HCT116 (cell line): ENCODE data around the gene SUGP1.

ENCODE experiments used
- CEBPB ChIP-seq: IDR thresholded peaks from 2 replicates; pipeline ENCODE4 v1.6.1; 2012; ENCODE audit warnings: low read depth
- EZH2 ChIP-seq: fragments of 200-600 bp; sonication (generic); IDR thresholded peaks from 2 replicates; pipeline ENCODE4 v1.6.1; 2017; ENCODE audit warnings: antibody characterized with exemption, mixed run types
- POLR2AphosphoS5 ChIP-seq: IDR thresholded peaks from 2 replicates; pipeline ENCODE4 v1.6.1; 2011; ENCODE audit warnings: mild to moderate bottlenecking, low read depth, low read length, moderate library complexity
- SIN3A ChIP-seq: IDR thresholded peaks from 2 replicates; pipeline ENCODE4 v1.6.1; 2012; ENCODE audit warnings: low read depth
- SP1 ChIP-seq: IDR thresholded peaks from 2 replicates; pipeline ENCODE4 v1.6.1; 2012; ENCODE audit warnings: low read depth
- ZBTB33 ChIP-seq: IDR thresholded peaks from 2 replicates; pipeline ENCODE4 v1.6.1; 2011; ENCODE audit warnings: mild to moderate bottlenecking, low read length, moderate library complexity; ENCODE audit not compliant: insufficient replicate concordance; ENCODE audit errors: extremely low read depth
- ZFX ChIP-seq: fragments of 450-650 bp; IDR thresholded peaks from 2 replicates; pipeline ENCODE4 v1.6.1; 2017
- TF ChIP-seq, protein P1 (sequence below), 3 experiments: fragments of 200-600 bp in 1 of 3; sonication (generic) in 1 of 3; IDR thresholded peaks in 2 of 3; conservative IDR thresholded peaks in 1 of 3; 2 replicates each; pipeline ENCODE4 v1.5.1; 2012 to 2017; ENCODE audit warnings: low read depth in 2 of 3, low read length in 2 of 3, antibody characterized with exemption in 1 of 3, borderline replicate concordance in 1 of 3, control low read depth in 1 of 3, mild to moderate bottlenecking in 1 of 3, mixed read lengths in 1 of 3, mixed run types in 1 of 3, moderate library complexity in 1 of 3; ENCODE audit not compliant: insufficient read depth in 1 of 3
- TF ChIP-seq, protein P2 (sequence below): IDR thresholded peaks from 2 replicates; pipeline ENCODE4 v1.6.1; 2012; ENCODE audit warnings: low read depth

- no peak for TF ChIP-seq ZBTB33
- TF ChIP-seq, protein P1, sequence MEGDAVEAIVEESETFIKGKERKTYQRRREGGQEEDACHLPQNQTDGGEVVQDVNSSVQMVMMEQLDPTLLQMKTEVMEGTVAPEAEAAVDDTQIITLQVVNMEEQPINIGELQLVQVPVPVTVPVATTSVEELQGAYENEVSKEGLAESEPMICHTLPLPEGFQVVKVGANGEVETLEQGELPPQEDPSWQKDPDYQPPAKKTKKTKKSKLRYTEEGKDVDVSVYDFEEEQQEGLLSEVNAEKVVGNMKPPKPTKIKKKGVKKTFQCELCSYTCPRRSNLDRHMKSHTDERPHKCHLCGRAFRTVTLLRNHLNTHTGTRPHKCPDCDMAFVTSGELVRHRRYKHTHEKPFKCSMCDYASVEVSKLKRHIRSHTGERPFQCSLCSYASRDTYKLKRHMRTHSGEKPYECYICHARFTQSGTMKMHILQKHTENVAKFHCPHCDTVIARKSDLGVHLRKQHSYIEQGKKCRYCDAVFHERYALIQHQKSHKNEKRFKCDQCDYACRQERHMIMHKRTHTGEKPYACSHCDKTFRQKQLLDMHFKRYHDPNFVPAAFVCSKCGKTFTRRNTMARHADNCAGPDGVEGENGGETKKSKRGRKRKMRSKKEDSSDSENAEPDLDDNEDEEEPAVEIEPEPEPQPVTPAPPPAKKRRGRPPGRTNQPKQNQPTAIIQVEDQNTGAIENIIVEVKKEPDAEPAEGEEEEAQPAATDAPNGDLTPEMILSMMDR (IDR thresholded peaks at IDR 0.05 in 2 of 3, conservative IDR thresholded peaks at IDR 0.05 in 1 of 3; ENCODE audit: borderline replicate concordance in 1 of 3, insufficient read depth in 1 of 3, low read depth in 2 of 3, low read length in 2 of 3) = no peak
- TF ChIP-seq POLR2AphosphoS5 = no peak
- no peak for TF ChIP-seq ZFX
- TF ChIP-seq, protein P2, sequence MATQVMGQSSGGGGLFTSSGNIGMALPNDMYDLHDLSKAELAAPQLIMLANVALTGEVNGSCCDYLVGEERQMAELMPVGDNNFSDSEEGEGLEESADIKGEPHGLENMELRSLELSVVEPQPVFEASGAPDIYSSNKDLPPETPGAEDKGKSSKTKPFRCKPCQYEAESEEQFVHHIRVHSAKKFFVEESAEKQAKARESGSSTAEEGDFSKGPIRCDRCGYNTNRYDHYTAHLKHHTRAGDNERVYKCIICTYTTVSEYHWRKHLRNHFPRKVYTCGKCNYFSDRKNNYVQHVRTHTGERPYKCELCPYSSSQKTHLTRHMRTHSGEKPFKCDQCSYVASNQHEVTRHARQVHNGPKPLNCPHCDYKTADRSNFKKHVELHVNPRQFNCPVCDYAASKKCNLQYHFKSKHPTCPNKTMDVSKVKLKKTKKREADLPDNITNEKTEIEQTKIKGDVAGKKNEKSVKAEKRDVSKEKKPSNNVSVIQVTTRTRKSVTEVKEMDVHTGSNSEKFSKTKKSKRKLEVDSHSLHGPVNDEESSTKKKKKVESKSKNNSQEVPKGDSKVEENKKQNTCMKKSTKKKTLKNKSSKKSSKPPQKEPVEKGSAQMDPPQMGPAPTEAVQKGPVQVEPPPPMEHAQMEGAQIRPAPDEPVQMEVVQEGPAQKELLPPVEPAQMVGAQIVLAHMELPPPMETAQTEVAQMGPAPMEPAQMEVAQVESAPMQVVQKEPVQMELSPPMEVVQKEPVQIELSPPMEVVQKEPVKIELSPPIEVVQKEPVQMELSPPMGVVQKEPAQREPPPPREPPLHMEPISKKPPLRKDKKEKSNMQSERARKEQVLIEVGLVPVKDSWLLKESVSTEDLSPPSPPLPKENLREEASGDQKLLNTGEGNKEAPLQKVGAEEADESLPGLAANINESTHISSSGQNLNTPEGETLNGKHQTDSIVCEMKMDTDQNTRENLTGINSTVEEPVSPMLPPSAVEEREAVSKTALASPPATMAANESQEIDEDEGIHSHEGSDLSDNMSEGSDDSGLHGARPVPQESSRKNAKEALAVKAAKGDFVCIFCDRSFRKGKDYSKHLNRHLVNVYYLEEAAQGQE = no peak
- no peak for TF ChIP-seq CEBPB
- no peak for TF ChIP-seq SIN3A
- TF ChIP-seq EZH2 = no peak
- TF ChIP-seq SP1 = no peak
These were observed 4.2 kb downstream of the SUGP1 start for GRCh38 chr19:19316082-19316481.
